ENCODE data around the gene LY9.

LY9 gene

DNA sequence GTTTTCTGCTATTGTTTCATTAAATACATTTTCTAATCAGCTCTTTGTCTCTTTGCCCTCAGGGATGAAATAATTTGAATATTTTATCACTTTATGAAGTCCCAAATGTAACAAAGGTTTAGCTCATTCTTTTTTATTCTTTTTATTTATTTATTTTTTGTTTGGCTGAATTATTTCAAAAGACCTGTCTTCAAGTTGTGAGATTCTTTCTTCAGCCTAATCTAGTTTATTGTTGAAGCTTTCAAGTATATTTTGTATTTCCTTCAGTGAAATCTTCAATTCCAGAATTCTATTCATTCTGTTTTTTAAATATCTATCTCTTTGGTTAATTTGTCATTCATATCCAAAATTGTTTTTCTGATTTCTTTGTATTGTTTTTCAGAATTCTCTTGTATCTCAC, 10.8 kb downstream of the LY9 start:
- TF ChIP-seq, protein P1, sequence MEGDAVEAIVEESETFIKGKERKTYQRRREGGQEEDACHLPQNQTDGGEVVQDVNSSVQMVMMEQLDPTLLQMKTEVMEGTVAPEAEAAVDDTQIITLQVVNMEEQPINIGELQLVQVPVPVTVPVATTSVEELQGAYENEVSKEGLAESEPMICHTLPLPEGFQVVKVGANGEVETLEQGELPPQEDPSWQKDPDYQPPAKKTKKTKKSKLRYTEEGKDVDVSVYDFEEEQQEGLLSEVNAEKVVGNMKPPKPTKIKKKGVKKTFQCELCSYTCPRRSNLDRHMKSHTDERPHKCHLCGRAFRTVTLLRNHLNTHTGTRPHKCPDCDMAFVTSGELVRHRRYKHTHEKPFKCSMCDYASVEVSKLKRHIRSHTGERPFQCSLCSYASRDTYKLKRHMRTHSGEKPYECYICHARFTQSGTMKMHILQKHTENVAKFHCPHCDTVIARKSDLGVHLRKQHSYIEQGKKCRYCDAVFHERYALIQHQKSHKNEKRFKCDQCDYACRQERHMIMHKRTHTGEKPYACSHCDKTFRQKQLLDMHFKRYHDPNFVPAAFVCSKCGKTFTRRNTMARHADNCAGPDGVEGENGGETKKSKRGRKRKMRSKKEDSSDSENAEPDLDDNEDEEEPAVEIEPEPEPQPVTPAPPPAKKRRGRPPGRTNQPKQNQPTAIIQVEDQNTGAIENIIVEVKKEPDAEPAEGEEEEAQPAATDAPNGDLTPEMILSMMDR (IDR thresholded peaks at IDR 0.05; ENCODE audit: extremely low read depth, missing control alignments) = no peak
- no peak for DNase-seq (ENCODE audit: low spot score)

DNA sequence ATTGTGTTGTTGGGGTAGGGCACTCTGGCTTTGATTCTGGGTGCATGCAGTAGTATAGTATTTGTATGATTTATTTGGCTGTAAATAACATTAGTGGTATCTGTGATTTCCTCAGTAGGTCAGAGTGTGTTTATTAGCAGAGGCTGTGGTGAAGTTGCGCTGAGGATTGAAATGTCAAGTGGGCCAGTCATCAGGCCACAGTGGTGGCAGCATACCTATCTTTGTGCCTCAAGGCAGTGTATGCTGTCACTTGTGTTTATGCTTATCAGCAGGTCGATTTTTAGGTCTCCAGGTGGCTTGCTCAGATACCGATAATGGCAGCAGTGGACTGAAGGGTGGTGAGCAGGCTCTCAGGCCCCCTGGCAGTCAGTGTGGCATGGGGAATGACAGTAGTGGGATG, 11.3 kb downstream of the LY9 start:
- TF ChIP-seq, protein P1 (IDR thresholded peaks at IDR 0.05; ENCODE audit: extremely low read depth, missing control alignments) = no peak

DNA sequence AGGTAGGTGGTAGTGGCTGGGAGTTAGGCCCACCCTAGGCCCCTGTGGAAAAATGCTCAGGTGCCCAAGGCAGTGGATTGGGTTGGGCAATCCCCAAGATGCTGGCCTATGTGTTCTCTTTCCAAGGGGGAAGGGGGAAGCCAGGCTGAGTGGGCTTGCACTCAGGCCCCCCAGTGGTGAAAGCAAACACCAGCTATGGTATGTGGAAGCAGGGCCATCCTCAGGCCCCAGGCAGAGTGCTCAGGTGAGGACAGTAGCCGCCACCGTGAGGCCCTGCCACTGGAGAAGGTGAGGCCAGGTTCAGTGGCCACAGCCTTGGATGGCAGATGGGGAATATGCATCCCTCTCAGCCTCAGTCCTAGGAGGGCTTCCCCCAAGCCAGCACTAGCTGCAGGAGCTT, 11.8 kb downstream of the LY9 start:
- DNase-seq (ENCODE audit: low spot score) = no peak
- TF ChIP-seq, protein P1 (IDR thresholded peaks at IDR 0.05; ENCODE audit: extremely low read depth, missing control alignments) = no peak

More for the DNA sequence above, 11.3 kb downstream of the LY9 start:
- DNase-seq (ENCODE audit: low spot score) = no peak

DNA sequence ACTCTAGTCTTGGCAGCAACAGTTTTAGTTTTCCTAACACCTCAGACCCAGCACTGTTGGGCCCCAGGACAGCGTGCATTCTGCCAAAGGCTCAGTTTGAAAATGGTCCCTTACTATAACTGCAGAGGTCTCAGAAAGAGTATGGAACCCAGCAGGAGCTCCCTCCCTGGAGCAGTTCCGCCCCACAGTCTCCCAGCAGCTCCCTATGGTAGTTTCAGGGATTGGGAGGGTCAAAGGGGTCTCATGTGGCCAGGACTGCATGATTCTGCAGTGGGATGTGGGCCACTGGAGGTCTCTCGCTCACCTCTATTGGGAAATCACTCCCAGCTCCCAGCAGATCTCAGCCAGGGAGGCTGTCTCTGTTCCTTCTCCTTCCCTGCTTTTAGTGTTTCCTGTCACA, 12.3 kb downstream of the LY9 start:
- no peak for DNase-seq (ENCODE audit: low spot score)

DNA sequence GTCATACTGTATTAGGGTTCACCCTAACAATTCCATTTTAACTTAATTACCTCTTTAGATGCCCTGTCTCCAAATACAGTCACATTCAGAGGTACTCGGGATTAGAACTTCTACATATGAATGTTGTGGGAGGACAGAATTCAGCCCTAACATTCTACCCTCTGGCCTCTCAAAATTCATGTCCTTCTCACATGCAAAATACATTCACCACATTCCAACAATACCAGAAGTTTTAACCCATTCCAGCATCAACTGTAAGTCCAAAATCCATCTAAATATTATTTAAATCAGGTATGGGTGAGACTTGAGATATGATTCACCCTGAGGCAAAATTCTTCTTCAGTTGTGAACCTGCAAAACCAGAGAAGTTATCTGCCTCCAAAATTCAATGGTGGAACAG, 14.5 kb downstream of the LY9 start:
- TF ChIP-seq, protein P1 (IDR thresholded peaks at IDR 0.05; ENCODE audit: extremely low read depth, missing control alignments) = no peak
- no peak for DNase-seq (ENCODE audit: low spot score)

More for the DNA sequence above, 12.3 kb downstream of the LY9 start:
- TF ChIP-seq, protein P1 (IDR thresholded peaks at IDR 0.05; ENCODE audit: extremely low read depth, missing control alignments) = no peak

DNA sequence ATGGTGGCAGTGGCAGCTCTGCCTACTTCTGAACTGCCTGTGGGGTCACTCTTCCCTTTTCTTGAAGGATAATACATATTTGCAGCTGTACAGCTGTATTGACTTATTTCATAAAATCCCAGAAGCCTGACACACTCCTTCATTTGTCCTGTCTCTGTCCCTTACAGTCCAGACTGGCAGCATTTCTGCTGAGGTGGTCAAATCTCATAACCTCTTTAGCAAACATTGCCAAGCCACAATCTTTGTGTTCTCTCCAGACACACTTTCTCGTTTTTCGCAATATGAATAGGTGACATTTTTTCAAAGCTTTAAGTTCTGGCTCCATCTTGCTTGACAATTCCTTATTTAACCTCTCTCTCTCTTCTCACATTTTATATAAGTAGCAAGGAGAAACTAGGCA, 15.2 kb downstream of the LY9 start:
- TF ChIP-seq, protein P1 (IDR thresholded peaks at IDR 0.05; ENCODE audit: extremely low read depth, missing control alignments) = no peak
- no peak for DNase-seq (ENCODE audit: low spot score)

DNA sequence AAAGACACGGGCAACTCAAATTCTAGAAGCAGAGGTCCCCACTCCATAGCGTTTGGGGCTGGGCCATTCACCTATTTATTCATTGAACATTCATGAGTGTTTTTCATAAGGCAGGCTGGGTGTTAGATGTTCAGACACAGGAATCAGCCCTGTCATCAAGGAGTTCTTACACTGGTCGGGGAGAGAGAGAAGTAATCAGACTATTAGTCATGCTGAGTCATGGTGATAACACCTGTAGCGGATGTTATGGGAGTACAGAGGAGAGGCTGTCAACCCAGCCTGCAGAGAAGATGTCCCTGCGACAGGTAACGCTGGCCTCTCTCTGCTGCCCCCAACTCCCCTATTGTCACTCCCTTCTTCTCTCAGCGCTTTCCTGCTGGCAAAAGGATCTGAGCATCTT, 17.2 kb downstream of the LY9 start:
- DNase-seq (ENCODE audit: low spot score) = no peak
- TF ChIP-seq, protein P1 (IDR thresholded peaks at IDR 0.05; ENCODE audit: extremely low read depth, missing control alignments) = no peak

All from GM20000 (cell line).